ENCODE data around the gene PRPF8. TPM values are rescaled to one million over a fixed set of nuclear protein-coding genes. Genes with fewer than 3 reads are reported as not detected.

PRPF8 gene
- total RNA-seq, 4 donors from 2014 or later = 146 to 215 (median 183) TPM

GRCh38 chr17:1621273-1621954, 63.3 kb downstream of the PRPF8 start:
- TF ChIP-seq CTCF (IDR thresholded peaks at IDR 0.05) = no peak
- ATAC-seq (ENCODE audit: low FRiP score) = no peak

DNA sequence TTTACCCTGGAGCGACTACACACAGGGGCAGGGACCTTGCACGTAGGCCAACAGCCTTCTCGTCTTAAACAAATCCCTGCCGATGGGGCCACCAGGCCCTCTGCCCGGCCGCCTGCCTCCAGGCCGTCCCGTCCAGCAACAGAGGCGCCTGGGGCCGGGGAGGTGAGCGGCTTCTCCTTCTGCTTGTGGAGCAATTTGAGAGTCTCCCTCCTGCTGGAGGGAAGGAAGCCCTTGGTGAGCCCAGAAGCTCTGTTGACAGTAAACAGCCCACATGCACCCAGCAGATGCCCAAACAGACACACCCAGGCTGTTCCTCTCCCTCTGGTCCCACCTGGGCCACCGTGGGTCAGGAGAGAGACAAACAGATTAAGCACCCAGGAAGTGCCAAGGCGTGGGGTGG, 64.2 kb downstream of the PRPF8 start:
- DNase-seq (ENCODE audit: low spot score) (no peak), ATAC-seq (ENCODE audit: low FRiP score) (no peak)
- TF ChIP-seq CTCF (IDR thresholded peaks at IDR 0.05) = no peak

More at GRCh38 chr17:1621273-1621954, 63.3 kb downstream of the PRPF8 start:
- no peak for DNase-seq (ENCODE audit: low spot score)

- peak; percentile 92 for ATAC-seq (ENCODE audit: low FRiP score)
- DNase-seq (ENCODE audit: low spot score) = no peak
- no peak for TF ChIP-seq CTCF (IDR thresholded peaks at IDR 0.05)
These were observed 67.0 kb downstream of the PRPF8 start for GRCh38 chr17:1617620-1618174.

DNA sequence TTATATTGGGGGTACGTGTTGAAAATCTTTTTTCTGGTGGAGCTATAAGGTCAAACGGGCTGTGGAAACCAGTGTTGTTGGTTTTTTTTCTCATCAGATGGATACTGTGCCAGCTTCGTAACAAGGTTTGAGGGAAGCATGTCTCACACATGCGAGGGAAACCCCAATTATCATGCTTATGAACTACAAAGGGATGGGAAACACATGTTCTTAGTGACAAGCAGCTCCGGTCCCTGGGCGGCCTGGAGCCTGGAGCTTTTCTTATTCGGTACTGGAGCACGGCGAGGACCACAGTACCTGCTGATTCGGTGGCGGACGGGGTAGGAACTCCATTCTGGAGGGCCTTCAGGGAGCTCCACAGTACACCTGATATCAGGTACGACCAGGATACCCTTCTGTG, 68.6 kb downstream of the PRPF8 start:
- DNase-seq (ENCODE audit: low spot score) (no peak), ATAC-seq (ENCODE audit: low FRiP score) (no peak)
- no peak for TF ChIP-seq CTCF (IDR thresholded peaks at IDR 0.05)

DNA sequence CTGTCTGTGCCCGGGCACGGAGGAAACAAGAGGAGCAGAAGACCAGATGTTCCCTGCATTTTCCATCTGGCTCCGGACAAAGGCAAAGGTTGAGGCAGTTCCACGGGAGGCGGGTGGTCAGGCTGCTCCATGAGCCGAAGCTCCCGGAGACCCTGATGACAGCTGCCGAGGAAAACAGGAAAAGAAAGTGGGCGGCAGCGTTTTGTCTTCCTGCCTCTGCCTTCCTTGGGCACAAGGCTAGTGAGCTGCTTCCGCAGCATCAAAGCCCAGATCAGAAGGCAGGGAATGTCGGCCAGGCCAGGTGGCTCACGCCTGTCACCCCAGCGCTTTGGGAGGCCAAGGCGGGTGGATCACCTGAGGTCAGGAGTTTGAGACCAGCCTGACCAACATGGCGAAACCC, 72.3 kb downstream of the PRPF8 start:
- ATAC-seq (ENCODE audit: low FRiP score) (no peak), DNase-seq (ENCODE audit: low spot score) (no peak)
- no peak for TF ChIP-seq CTCF (IDR thresholded peaks at IDR 0.05)

- ATAC-seq (ENCODE audit: low FRiP score) (no peak), DNase-seq (ENCODE audit: low spot score) (no peak)
- TF ChIP-seq CTCF (IDR thresholded peaks at IDR 0.05) = no peak
These were observed 73.0 kb downstream of the PRPF8 start for GRCh38 chr17:1611715-1612114.

DNA sequence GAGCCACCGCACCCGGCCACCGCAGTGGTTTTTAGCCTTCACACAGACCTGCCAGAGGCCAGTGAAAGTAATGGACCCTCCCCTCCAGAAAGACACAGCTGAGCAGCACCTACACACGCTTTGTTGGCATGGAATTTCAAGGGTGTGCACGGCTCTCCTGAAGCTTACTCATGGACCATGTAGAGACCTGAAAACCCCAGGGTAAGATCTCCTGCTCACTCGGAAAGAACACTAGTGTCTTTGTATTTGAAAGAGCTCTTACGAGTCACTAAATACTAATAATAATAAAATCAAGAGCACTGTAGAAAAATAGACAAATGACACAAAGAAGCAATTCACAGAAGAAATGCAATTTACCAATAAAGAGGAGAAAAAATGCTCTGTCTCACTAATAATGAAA, 76.0 kb downstream of the PRPF8 start:
- no peak for DNase-seq (ENCODE audit: low spot score)
- ATAC-seq (ENCODE audit: low FRiP score) = no peak
- no peak for TF ChIP-seq CTCF (IDR thresholded peaks at IDR 0.05)

All from omental fat pad (tissue), 4 donors.